ENCODE data around the gene KANK3. TPM values are rescaled to one million over a fixed set of nuclear protein-coding genes. Genes with fewer than 3 reads are reported as not detected.
A peak's percentile ranks its signal among the peaks of the same experiment; 100 is the strongest.

Gene KANK3
- total and polyA plus RNA-seq, 2 of the 8 experiments (the other 6 are each of a cell fraction or from before 2014, with no cell fraction given), result 2.5 to 4.2 TPM

- no peak overlapping the region for H4K91ac ChIP-seq (replicated peaks; ENCODE audit: insufficient read length, low read length)
- H2AFZ ChIP-seq (ENCODE audit: low read length), result no peak overlapping the region
- CTCF ChIA-PET (ENCODE audit: partially characterized antibody), result interaction anchor here (0.6 to 1.7 kb wide), 5 partner anchors 11 to 140 kb away, joined by 4 to 5 read pairs (median 4); no protein-coding TSS in a partner anchor
- H4K20me1 ChIP-seq (replicated peaks in 1 of 2; ENCODE audit: control insufficient read depth in 1 of 2, insufficient read depth in 2 of 2, low read length in 2 of 2), result peaks cover 0 to 4% of the 10 kb centered on the region in 2 experiments
- H3K36me3 ChIP-seq (ENCODE audit: control insufficient read depth in 2 of 4, insufficient read depth in 4 of 4, low read length in 3 of 4), result peaks cover 4 to 14% (median 9%) of the 10 kb centered on the region in 4 experiments; a peak in 5 of 8 replicates
- H3K79me2 ChIP-seq (ENCODE audit: control insufficient read depth in 1 of 2, insufficient read depth in 2 of 2, low read length in 2 of 2), result peaks cover 0 to 7% of the 10 kb centered on the region in 2 experiments; a peak in 2 of 4 replicates
- no peak overlapping the region for H2BK120ac ChIP-seq (replicated peaks; ENCODE audit: low read depth, low read length)
- H2BK15ac ChIP-seq (ENCODE audit: low read length), result no peak overlapping the region
- H3K4me1 ChIP-seq (replicated peaks in 1 of 4; ENCODE audit: control insufficient read depth in 3 of 4, insufficient read depth in 4 of 4, low read length in 3 of 4), result peaks cover 0 to 15% (median 7%) of the 10 kb centered on the region in 4 experiments; a peak in 6 of 7 replicates
- H3K79me1 ChIP-seq (ENCODE audit: low read depth, low read length), result peaks cover 7% of the 10 kb centered on the region
- no peak overlapping the region for H2BK20ac ChIP-seq (ENCODE audit: low read length)
- no peak overlapping the region for H2BK5ac ChIP-seq (ENCODE audit: low read depth, low read length)
- H3K4ac ChIP-seq (replicated peaks; ENCODE audit: insufficient read length, low read depth, low read length), result no peak overlapping the region
- H3K4me2 ChIP-seq (ENCODE audit: insufficient read depth in 1 of 2, low read depth in 2 of 2, low read length in 2 of 2), result peak overlapping the region; percentile 11 to 89; a peak in 2 of 4 replicates
- no peak overlapping the region for H3K56ac ChIP-seq (replicated peaks; ENCODE audit: insufficient read length, low read depth, low read length)
- H3K9me3 ChIP-seq (ENCODE audit: insufficient read depth in 2 of 2, low read depth in 1 of 2, low read length in 1 of 2), result no peaks in the 10 kb centered on the region
- 97% methylated on average over 17 of the region's 17 CpGs; no CpG with 5 or more reads in 1 of the 2 experiments for WGBS, 2 experiments (ENCODE audit: extremely low coverage in 1 of 2, insufficient coverage in 1 of 2, insufficient read length in 1 of 2, insufficient replicate concordance in 2 of 2, low coverage in 1 of 2, low lambda C conversion rate in 2 of 2, missing lambda C conversion rate in 1 of 2)
- peak overlapping the region in 1 of 4 experiments; percentile 81; a peak in 1 of 8 replicates for H3K4me3 ChIP-seq (ENCODE audit: extremely low read depth in 1 of 4, insufficient read depth in 2 of 4, low read depth in 3 of 4, low read length in 4 of 4)
- no peak overlapping the region; a peak in 1 of 7 replicates for H3K9ac ChIP-seq (replicated peaks in 1 of 4; ENCODE audit: extremely low read depth in 1 of 4, low read depth in 3 of 4, low read length in 3 of 4)
- H3K18ac ChIP-seq (ENCODE audit: extremely low read depth, low read length), result no peak overlapping the region
- H3K14ac ChIP-seq (ENCODE audit: insufficient read length), result no peak overlapping the region
- no peak overlapping the region for H3K23ac ChIP-seq (ENCODE audit: insufficient read length)
- FAIRE-seq, result no peak
- no peak overlapping the region for H2AK5ac ChIP-seq (ENCODE audit: low read depth, low read length)
- H2BK12ac ChIP-seq (ENCODE audit: low read depth, low read length), result no peak overlapping the region
- peaks cover 8% of the 10 kb centered on the region for H3K23me2 ChIP-seq (ENCODE audit: low read depth, low read length)
- H4K8ac ChIP-seq (ENCODE audit: extremely low read depth, insufficient read depth, low read length), result no peak overlapping the region; the same call in 1 of the 2 replicates
- H3K27ac ChIP-seq (ENCODE audit: low read depth, low read length), result no peak overlapping the region
- no peak overlapping the region for H4K5ac ChIP-seq (ENCODE audit: insufficient read length, low read depth, low read length)
- POLR2A ChIA-PET (ENCODE audit: partially characterized antibody), result interaction anchor here (0.5 to 25.3 kb wide), 11 partner anchors 23 to 382 kb away, joined by 3 to 583 read pairs (median 3); partner anchors contain the start of genes NDUFA7 and RPS28
- H3K27me3 ChIP-seq (replicated peaks in 1 of 4; ENCODE audit: control insufficient read depth in 3 of 4, extremely low read depth in 1 of 4, insufficient read depth in 3 of 4, low read length in 3 of 4), result no peaks in the 10 kb centered on the region
- DNase-seq (ENCODE audit: low read depth in 1 of 2, low spot score in 2 of 2), result peak in 1 of 2 experiments; percentile 43
- TF ChIP-seq MAX (IDR thresholded peaks at IDR 0.05) (no peak), SP4 (IDR thresholded peaks at IDR 0.05; ENCODE audit: low read length) (no peak), CHD2 (IDR thresholded peaks at IDR 0.05; ENCODE audit: low read length) (no peak)
These were observed 36.6 kb downstream of the KANK3 start for GRCh38 chr19:8306235-8307054.
